HG02943 (cell line): ENCODE results near the gene CCDC174.
"Not testable (repeated sequence)": the region's sequence is repeated elsewhere in the genome, so short reads cannot be mapped to it uniquely, and the experiment has no call there.

ENCODE experiments used
- ATAC-seq: cut with Tn5 transposase; IDR thresholded peaks from one replicate; pipeline ENCODE4 v1.9.1; 2021; ENCODE audit warnings: mild to moderate bottlenecking, low read depth, moderate library complexity; ENCODE audit not compliant: unreplicated experiment

The CCDC174 gene

DNA sequence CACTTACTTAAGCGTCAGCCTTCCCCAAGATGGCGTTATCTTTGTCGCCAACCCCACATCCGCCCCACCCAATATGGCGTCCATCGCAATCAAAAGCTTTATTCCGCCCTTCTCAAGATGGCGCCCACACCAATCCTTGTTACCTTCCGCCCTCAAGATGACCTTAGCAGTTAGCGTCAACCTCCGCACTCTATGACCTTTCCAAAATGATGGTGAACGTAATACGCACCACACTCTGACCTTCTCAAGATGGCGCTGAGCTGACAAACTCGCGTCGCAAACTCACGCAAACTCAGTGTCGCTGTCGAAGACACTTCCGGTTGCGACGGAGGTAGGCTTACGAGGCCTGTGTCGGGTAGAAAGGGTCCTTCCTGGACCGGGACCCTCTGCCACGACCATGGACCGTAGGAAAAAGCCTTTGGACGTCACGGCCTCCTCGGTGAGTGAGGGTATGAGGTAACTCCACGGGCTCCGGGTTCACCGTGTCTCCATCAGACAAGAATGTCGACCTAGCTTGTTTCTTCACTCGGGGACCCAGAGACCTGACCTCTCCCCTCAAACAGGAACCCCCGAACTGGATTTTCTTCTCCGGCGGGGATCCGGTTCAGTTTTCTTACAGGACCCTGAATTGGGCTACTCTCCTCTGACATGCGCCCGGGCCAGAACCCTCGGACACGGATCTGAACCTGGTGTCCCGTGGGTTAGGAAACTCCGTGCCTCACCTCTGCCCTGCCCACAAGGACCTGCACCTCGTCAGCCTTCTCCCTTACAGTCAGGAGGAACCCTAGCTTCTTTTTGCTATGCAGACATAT lies at the start of gene CCDC174:
CCDC174 (plus strand) TSS at position 323 of the 812 bp plus-strand sequence; CDS start at position 398, 75 bp downstream.
- ATAC-seq = peak; percentile 98

DNA sequence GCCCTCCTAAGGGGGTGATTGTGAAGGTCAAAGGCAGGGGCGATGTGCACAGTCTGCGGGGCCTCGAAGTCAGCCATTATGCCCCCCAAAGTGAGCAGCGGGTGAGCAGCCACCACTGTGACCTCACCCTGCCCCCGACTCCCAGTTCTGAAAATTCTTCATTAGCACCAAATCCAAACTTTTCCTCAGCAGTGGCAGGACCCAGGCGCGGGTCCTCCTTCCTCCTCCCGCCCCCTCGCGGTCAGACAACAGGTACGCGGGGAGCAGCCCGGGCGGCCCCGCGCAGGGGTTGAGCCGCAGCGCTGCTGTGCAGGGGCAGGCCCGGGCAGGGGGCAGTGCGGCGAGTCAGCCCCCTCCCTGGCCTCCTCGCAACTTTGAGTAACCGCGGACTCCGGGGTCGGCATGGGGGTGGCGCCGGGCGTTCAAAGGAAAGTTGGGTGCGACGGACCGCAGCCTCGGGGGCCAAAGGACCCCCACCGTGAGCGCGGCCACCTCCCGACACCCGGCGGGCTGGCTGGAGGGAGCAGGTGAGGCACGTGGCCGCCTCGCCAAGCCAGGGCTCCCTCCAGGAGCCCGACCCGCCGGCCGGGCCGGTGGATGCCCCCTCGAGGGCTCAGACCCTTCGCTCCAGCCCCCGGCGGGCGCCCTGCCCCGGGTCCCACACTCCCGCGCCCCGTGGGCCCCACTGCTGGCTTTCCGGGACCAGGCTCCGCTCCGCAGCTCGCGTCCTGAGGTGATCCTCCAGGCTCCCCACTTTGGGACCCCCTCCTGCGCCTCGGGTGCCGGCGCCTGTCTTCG lies 49.4 kb upstream of the CCDC174 start:
- ATAC-seq = no peak

DNA sequence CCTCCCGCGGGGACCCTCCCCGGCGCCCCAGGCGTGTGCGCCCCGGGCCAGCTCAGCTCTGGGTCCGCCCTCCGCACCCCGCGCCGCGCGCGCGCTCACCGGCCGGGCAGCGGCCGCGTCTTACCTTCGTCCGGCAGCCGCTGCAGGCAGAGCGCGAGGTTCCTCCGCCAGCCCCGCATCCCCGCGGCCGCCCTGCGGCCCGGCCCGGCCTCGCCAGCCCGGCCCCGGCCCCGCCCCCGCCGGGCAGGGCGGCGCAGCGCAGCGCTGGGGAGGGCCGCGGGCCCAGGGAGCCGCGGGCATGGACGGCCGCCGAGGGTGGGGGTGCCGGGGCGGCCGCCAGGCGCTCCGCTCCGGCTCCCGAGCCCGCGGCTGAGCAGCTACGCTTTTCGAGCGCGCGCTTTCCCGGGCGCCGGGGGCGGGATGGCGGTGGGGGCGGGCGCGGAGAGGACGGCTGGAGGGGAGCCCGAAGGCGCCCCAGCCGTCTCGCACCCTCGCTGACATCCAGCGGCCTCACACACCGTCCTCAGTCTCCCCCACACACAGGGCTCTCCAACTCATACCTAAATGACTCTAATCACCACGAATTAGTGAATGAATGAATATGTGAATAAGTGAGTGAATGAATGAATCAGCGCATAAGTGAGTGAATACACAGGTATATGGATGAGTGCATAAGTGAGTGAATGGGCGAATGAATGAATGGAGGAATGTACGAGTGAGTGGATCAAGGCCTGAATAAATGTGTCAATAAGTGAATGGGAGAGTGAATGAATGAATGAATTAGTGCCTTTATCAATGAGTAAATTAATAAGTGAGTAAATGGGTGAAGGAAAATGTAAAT lies 48.5 kb upstream of the CCDC174 start:
- ATAC-seq = no peak

DNA sequence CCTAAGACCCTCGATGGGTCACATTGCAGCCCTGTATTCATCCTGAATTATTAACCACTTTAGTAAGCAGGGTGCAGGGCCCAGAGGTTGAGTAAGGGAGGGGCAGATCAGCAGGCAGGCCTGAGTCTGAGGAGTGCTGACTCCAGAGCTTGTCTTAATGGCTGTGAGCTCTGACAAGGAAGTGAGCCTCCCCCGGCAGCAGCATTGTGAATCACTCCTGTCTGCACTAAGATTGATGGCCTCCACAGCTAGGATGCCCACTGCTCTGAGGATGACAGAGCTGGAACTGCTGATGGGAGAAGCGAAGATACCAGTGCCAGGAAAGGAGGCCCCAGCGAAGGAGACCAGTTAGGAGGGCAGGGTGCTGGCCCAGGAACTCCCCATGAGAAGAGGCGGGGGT lies 46.5 kb upstream of the CCDC174 start:
- ATAC-seq = no peak

DNA sequence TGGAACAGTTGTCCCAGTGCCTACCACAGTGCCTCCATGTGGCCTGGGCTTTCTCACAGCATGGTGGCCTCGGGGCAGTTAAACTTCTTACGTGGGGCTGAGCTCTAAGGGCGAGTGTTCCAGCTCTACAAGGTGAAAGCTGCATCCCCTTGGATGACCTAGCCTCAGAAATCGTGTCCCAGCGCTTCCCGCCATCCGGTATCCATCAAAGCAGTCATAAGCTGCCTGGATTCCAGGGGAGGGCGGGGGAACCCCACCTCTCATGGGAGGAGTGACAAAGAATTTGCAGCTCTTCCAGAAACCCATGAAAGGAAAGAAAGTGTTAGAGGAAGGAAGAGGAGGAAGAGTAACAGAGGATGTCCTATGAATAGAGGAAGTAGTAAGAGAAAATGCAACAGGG lies 45.8 kb upstream of the CCDC174 start:
- ATAC-seq = no peak

DNA sequence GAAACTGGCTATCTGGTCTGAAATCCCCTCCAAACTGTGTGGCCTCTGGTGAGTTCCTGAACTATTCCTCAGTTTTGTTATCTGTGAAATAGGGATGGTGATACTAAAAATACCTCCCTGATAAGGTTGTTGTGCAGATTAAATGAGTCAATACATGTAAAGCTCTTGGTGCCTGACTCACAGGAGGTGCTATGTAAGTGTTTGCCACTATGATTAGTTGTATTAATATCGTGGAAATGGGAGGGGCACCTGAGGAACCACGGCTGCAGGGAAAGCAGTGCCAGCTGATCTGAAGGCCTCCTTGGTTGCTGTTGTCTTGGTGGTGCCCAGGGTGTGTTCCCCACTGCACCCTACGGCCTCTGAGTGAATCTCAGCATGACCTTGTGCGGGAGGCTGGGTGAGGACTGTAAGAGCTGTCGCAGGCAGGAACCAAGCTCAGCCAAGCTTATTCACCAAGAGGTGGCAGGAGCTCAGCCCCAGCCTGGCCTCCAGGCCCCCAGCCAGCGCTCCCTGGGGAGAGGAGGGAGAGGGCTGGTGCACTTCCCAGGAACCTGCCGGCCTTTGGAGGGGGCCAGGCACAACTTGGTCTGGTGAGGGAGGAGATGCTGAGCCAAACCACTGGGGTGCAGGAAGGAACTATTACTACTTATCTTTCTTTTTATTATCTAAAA lies 44.8 kb upstream of the CCDC174 start:
- ATAC-seq = no peak

DNA sequence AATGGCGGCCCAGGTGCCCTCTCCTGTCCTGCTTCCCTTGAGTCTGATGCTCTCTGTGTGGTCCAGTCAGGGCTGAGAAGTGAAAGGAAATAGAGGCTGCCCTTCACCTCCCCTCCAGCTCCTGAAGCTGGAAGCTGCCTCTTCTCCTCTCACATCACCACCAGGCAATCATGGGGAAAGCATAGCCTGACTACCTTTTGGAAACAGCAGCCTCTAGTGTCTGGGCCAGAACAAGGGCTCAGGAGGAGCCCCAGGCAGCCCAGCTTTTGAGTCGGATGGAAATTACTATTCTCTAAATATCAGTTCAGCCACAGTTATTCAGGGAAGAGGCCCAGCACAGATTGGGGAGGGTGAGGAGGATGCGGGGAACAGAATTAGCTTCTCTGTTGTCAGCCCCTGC lies 43.3 kb upstream of the CCDC174 start:
- no peak for ATAC-seq

DNA sequence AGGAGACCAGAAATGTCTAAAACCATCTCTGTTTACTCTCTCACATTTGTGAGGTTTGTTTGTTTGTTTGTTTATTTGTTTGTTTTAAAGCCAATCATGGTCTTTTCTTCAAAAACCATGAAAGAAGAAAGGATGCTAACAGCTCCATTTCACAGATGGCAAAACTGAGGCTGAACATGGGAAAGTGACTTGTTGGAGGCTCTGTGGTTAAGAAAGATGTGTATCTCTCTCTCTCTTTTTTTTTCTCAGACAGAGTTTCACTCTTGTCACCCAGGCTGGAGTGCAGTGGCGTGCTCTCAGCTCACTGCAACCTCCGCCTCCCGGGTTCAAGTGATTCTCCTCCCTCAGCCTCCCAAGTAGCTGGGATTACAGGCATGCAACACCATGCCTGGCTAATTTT lies 42.5 kb upstream of the CCDC174 start:
- not testable (repeated sequence) for ATAC-seq

DNA sequence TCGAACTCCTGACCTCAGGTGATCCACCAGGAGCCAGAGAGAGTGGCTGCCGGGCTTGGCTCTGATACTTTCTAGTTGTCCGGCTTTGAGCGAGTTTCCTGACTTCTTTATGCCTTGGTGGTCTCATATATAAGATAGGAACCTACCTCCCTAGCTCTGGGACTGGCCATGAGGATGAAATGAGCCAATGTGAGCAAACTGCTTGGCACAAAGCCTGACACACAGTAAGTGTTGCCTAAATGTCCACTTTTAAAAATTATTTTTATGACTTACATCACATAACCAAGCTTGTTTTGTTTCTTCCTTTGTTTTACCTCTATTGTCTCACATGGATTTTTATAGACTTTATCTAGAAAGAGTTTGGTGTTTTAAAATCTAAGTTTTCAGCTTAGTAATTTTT lies 42.1 kb upstream of the CCDC174 start:
- ATAC-seq = no peak

DNA sequence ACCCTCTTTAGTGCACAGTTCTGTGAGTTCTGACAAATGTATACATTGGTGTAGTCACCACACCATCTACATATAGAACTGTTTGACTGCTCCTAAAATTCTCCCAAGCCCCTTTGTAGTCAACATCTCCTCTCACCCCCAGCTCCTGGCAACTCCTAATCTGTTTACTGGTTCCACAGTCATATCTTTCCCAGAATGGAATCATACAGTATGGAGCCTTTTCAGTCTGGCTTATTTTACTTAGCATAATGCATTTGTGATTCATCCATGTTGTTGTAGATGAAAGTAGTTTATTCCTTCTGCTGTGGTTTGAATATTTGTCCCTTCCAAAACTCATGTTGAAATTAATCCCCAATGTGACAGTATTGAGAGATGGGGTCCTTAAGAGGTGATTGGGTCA lies 41.6 kb upstream of the CCDC174 start:
- ATAC-seq = no peak

DNA sequence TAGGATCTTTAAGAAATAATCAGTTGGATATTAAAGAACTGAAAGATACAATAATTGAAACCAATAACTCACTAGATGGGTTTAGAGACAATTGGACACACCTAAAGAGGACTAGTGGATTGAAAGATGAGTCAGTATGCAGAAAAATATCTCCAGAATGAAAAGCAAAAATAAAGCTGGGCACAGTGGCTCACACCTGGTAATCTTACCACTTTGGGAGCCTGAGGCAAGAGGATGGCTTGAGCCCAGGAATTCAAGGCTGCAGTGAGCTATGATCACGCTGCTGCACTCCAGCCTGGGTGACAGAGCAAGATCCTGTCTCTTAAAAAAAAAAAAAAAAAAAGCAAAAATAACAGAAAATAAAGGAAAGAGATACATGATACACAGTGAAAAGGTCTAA lies 37.4 kb upstream of the CCDC174 start:
- no peak for ATAC-seq

DNA sequence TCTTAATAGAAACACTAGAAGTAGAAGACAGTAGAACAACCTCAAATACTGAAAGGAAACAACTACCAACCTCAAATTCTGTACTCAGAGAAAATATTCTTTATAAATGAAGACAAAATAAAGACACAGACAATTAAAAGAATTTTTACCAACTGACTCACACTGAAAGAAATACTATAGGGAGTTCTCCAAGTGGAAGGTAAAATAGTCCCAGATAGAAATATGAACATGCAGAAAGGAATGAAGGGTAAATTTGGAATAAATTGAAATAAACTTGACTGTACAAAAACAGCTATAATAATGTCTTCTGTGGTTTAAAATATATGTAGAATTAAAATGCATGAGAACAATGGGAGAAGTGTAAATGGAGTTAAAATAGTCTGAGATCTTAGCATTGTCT lies 36.7 kb upstream of the CCDC174 start:
- ATAC-seq = no peak

DNA sequence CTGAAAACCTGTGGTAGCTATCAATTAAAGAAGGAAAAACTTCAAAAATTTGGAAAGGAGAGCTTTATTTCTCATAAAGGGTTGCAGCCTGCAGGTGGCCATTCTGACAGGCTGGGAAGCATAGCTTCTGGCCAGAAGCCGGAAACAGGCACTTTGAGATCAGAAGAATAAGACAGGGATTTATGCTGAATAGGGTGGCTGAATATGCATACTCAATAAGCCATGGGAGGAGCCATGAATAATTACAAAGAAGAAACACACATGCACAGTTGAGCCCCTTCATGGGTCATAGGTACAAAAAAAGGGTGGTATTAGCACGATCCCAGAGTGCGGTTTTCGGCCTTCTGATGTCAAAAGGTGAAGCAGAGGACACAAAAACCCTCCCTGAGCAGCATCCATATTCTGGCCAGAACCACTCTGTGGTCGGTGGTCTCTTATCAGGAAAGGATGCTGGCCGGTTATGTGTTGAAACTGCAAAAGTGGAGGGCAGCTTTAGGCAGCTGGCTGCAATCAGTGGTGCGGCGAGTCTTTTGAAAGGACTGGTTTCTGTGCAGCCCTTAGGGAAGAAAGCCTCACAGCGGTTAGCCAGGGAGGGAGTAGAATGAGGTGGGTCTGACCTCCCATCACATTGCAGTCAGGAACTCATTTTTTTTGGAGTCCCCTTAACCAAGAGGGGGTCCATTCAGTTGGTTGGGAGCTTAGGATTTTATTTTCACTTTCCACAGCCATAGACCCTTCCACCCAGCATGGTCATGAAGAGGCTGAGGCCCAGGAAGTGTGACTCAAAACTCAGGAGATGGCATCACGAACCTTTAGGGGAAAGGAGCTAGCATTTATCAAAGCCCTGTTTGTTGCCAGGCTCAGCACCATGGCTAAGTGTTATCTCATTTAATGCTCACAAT lies 34.7 kb upstream of the CCDC174 start:
- ATAC-seq = no peak

DNA sequence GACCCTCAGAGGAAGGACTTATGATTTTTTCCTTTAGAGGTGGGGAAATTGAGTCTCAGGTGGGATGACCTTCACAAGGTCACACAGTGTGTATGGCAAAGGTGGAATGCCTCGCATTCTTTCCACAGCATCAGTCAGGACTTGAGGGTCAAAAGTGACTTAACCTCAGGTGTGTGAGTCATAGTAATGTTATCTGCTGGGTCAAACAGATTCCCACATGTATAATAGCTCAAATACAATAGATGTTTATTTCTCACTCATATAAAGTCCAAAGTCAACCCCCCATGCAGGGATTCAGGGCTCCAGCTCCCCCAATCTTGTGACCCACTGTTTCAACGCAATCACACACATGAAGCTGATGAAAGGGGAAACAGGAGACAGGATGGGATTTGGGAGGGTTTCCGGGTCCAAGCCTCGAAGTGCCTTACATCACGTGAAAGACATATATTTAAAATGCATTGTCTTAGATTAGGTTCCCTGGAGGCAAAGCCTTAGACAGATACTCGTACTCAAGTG lies 34.0 kb upstream of the CCDC174 start:
- ATAC-seq = no peak

DNA sequence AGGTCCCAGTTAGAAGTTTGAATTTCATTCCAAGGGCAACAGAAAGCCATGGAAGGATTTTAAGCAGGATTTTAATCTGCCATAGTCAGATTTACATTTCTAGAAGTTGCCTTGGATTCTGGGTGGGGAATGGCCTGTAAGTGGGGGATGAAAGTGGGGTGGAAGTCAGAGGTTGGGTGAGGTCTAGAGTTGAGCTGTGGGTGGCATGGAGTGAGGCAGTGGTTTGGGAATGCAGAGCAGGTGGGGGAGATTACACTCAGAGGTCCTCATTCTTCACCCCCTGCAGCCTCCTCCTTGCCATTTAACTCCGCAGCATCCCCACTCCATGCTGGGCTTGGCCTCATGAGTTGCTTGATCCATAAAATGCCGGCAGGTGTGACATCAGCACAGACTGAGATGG lies 32.0 kb upstream of the CCDC174 start:
- no peak for ATAC-seq

DNA sequence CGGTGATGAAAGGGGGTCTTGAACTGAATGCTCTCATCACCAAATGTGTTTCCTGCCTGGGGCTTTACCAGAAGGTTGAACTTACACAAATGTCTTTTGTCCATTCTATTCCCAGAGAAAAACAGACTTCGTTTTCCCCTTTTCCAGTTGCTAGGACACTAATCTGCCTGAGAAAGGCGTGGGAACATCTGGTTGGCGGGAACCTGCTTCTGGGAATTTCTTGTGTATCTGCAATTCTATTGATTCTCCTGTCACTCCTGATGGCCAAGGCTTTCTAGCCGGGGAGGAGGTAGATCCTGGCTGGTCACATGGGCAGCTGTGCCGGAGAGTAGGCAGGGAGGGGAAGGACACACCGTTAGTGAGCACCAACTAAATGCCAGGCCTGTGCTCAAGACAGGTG lies 31.1 kb upstream of the CCDC174 start:
- ATAC-seq = no peak

DNA sequence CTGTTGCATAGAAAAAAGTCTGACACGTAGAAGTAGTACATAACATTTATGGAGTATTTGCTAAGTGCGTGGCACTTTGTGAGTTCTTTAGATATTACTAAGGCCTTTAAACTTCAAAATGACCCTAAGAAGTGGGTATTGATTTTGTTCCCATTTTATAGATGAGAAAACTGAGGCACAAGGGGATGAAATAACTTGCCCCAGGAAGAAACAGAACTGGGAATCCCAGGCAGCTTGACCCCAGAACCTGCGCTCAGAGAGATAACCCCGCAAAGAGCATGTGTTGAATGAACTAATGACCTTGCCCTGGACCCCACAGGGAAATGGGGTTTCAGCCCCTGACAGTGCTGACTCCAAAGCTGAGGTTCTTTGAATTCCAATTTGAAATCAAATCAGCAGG lies 30.5 kb upstream of the CCDC174 start:
- ATAC-seq = no peak

DNA sequence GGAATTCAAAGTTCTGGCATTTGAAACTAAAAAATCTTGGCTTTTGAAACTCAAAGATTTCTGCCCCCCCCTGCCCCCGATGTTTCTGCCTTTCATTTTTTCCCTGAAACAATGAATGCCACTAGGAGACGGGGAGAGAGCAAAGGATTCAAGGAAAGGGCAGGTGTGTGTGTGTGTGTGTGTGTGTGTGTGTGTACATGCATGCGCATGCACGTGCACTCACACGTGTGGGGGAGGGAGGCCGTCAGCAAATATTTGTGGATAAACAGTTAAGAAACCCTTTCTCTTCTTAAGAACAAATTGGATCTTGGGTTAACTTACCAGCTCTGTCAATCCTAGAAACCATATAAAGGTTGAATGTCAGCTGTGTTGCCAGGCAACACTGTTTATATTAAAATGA lies 29.2 kb upstream of the CCDC174 start:
- ATAC-seq = no peak

DNA sequence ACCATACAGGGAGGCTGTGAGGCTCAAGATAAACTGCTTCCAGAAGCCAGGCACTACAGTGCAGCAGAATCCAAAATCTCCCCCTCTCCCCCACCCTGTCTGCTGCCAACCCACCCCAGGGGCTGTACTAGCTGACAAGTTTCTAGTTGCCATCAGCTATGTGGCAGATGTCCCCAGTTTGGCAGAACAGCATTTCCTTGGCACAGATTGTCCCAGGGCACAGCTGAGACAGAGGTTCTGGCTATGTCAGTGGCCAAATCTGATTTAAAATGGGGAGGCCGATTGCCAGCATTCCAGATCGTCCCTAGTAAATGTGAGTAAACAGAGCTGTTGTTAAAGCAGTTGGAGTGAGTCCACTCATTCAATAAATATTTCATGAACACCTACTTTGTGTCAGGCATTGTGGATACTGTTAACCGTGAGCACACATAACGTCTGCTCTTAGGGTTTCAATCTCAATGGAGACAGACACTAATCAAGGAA lies 28.0 kb upstream of the CCDC174 start:
- no peak for ATAC-seq
